Hematopoietic multipotent progenitor cell (in vitro differentiated cells): ENCODE data around the gene PTPRT. TPM values are rescaled to one million over a fixed set of nuclear protein-coding genes. Genes with fewer than 3 reads are reported as not detected.

Source experiments
- DNase-seq, 3 donors: peaks; one replicate each; pipeline ENCODE4 v3.0.0-alpha.2; 2011 to 2015; ENCODE audit warnings: low read depth in 2 of 3, low spot score in 2 of 3
- total RNA-seq: library from RNA; depleted of rRNA; stranded (reverse); fragments of >200 nt; gene quantifications from one replicate; pipeline ENCODE4 v1.2.3, GENCODE V29; 2012

PTPRT gene
- total RNA-seq, 1 donor, result under 0.01 TPM

GRCh38 chr20:42594011-42594410 is 595.7 kb downstream of the PTPRT start:
- no peak for DNase-seq

- DNase-seq, result no peak
These were observed 599.6 kb downstream of the PTPRT start for GRCh38 chr20:42589976-42590639.

GRCh38 chr20:42588847-42589246 is 600.9 kb downstream of the PTPRT start:
- DNase-seq, result no peak

GRCh38 chr20:42587427-42587826 is 602.3 kb downstream of the PTPRT start:
- DNase-seq, result no peak

GRCh38 chr20:42581311-42581710 is 608.4 kb downstream of the PTPRT start:
- DNase-seq, result no peak

- DNase-seq, result no peak
These were observed 613.5 kb downstream of the PTPRT start for GRCh38 chr20:42576167-42576566.

GRCh38 chr20:42572320-42573016 is 617.2 kb downstream of the PTPRT start:
- no peak for DNase-seq

- no peak for DNase-seq
These were observed 622.3 kb downstream of the PTPRT start for GRCh38 chr20:42567409-42567808.

GRCh38 chr20:42565235-42565995 is 624.3 kb downstream of the PTPRT start:
- no peak for DNase-seq

- DNase-seq, result no peak
These were observed 630.0 kb downstream of the PTPRT start for GRCh38 chr20:42559665-42560064.

- DNase-seq, result no peak
These were observed 633.1 kb downstream of the PTPRT start for GRCh38 chr20:42556575-42556974.

- no peak for DNase-seq
These were observed 636.3 kb downstream of the PTPRT start for GRCh38 chr20:42553374-42553773.

GRCh38 chr20:42549496-42549895 is 640.2 kb downstream of the PTPRT start:
- DNase-seq, result no peak

- no peak for DNase-seq
These were observed 644.8 kb downstream of the PTPRT start for GRCh38 chr20:42544926-42545325.

GRCh38 chr20:42532831-42533230 is 656.9 kb downstream of the PTPRT start:
- DNase-seq, result no peak

GRCh38 chr20:42531508-42531961 is 658.2 kb downstream of the PTPRT start:
- peak in 1 of 3 donors; percentile 29 for DNase-seq

- DNase-seq, result peak in 1 of 3 donors; percentile 47
These were observed 658.8 kb downstream of the PTPRT start for GRCh38 chr20:42530855-42531448.

- no peak for DNase-seq
These were observed 659.5 kb downstream of the PTPRT start for GRCh38 chr20:42530191-42530590.

- no peak for DNase-seq
These were observed 665.6 kb downstream of the PTPRT start for GRCh38 chr20:42524058-42524457.

- DNase-seq, result no peak
These were observed 673.0 kb downstream of the PTPRT start for GRCh38 chr20:42516692-42517091.

GRCh38 chr20:42510686-42511085 is 679.0 kb downstream of the PTPRT start:
- no peak for DNase-seq
